Duodenal mucosa (tissue), 2 donors: ENCODE measurements around the gene ASTN2.

Experiments
- H3K27ac ChIP-seq: one replicate; pipeline ENCODE4 v1.7.0; 2013; ENCODE audit warnings: low read depth, low read length
- H3K27me3 ChIP-seq, 2 donors: one replicate each; pipeline ENCODE4 v1.7.0; 2013; ENCODE audit warnings: low read length in 2 of 2, control low read depth in 1 of 2; ENCODE audit not compliant: insufficient read depth in 2 of 2, control insufficient read depth in 1 of 2
- H3K36me3 ChIP-seq, 2 donors: one replicate each; pipeline ENCODE4 v1.7.0; 2013; ENCODE audit warnings: low read length in 2 of 2, control low read depth in 1 of 2; ENCODE audit not compliant: insufficient read depth in 2 of 2, control insufficient read depth in 1 of 2
- H3K4me1 ChIP-seq, 2 donors: one replicate each; pipeline ENCODE4 v1.7.0; 2013; ENCODE audit warnings: low read length in 2 of 2, control low read depth in 1 of 2; ENCODE audit not compliant: insufficient read depth in 2 of 2, control insufficient read depth in 1 of 2
- H3K4me3 ChIP-seq, 2 donors: one replicate each; pipeline ENCODE4 v1.7.0; 2013; ENCODE audit warnings: low read length in 2 of 2, low read depth in 1 of 2
- H3K9ac ChIP-seq, 2 donors: one replicate each; pipeline ENCODE4 v1.7.0; 2013; ENCODE audit warnings: low read length in 2 of 2, low read depth in 1 of 2
- H3K9me3 ChIP-seq, 2 donors: one replicate each; pipeline ENCODE4 v1.7.0; 2013; ENCODE audit warnings: low read length in 2 of 2, control low read depth in 1 of 2; ENCODE audit not compliant: control insufficient read depth in 1 of 2

Gene ASTN2

DNA sequence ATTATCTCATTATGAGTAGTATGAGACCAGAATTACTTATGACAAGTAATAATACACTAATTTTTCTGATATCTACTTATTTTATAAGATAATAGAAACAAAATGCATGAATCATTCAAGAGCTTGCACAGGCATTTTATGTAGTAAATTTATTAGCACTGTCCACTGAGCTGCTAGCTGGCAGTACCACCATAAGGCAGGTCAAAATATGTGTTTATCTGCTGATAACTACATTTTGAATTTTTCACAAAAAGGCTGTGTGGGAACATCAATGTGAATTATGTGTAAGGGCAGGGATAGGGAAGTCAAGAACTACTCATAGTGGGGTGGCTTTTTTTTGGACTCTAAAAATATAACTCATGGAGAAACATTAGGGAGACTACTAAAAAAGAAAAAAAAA is 1011.7 kb downstream of the ASTN2 start:
- Histone ChIP-seq H3K27ac (no peak overlapping the region), H3K9ac (no peak overlapping the region), H3K27me3 (no peaks in the 10 kb centered on the region), H3K4me1 (no peaks in the 10 kb centered on the region), H3K4me3 (no peak overlapping the region), H3K9me3 (no peaks in the 10 kb centered on the region), H3K36me3 (no peaks in the 10 kb centered on the region)

DNA sequence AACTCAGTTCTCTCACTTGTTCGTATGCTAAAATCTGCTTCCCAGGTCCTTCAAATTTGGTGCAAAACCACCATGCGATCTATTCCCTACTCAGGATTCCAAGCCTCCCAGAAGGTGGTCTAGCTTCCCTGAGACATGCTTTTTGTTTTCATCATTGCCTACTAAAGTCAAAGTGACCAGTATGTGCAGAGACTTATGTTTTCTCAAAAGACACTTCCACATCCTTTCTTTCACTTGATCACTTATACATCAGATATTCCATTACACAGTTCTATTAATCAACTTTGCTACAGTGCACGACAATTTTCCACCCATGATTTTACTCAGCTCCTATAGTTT is 1019.2 kb downstream of the ASTN2 start:
- no peaks in the 10 kb centered on the region for H3K9me3 ChIP-seq
- no peaks in the 10 kb centered on the region for H3K4me1 ChIP-seq
- no peak overlapping the region for H3K9ac ChIP-seq

DNA sequence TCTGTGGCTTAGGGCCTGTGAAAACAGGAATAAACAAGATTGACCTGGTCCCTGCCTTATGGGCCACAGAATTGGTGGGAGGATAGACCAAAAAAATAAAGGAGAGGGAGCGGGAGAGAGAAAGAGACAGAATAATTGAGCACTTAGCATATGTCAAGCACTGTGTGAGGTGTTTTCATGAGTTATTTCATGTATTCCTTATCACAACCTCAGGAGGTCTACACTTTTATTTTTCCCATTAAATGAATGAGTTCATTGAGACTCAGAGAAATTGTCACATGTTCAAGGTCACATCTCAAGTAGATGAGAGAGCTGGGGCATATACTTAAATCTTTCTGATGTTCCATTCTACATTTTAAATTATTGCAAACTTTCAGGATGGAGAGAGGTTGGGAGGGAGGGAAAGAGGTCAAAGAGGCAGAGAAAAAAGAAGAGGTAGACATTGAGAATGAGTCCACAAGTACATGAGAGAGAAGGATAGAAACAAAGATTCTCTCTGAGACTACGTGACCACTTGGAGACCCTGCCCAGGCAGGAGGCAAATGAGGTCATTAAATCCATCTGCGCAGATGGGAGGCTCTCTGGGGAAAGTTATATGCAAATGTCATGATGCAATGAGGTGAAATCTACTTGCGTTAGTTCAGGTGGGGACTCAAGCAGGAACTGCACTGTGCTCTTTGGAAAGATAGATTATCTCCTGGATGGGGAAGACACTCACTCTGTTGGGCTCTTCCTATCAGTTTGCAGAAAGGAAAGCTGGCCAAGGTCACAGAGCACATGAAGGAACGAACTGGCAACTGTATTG is 1019.8 kb downstream of the ASTN2 start:
- H3K4me3 ChIP-seq, result no peak overlapping the region
- H3K27ac ChIP-seq, result no peak overlapping the region
- H3K27me3 ChIP-seq, result no peaks in the 10 kb centered on the region
- H3K4me1 ChIP-seq, result no peaks in the 10 kb centered on the region
- no peaks in the 10 kb centered on the region for H3K36me3 ChIP-seq
- no peaks in the 10 kb centered on the region for H3K9me3 ChIP-seq
- no peak overlapping the region for H3K9ac ChIP-seq

More for the DNA sequence above, 1019.2 kb downstream of the ASTN2 start:
- Histone ChIP-seq H3K36me3 (no peaks in the 10 kb centered on the region), H3K4me3 (no peak overlapping the region), H3K27me3 (no peaks in the 10 kb centered on the region), H3K27ac (no peak overlapping the region)

DNA sequence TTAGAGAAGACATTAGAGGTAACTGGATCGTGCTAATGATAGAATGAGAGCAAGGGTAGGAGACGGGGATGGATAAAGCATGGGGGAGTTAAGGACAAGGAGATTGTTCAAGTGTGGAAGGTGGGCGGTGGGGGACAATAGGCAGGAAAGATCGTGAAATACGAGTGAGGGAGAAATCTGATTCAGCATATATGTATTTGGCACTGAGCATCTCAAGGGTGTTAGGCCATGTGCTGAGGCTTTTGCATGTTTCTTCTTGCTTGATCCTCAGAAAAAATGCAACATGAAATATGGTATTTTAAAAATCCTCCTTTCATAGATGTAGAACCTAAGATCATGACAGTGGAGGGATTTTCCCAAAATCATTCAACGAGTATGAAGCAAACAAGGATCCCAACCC is 1020.8 kb downstream of the ASTN2 start:
- Histone ChIP-seq H3K4me1 (no peaks in the 10 kb centered on the region), H3K9ac (no peak overlapping the region), H3K9me3 (no peaks in the 10 kb centered on the region), H3K36me3 (no peaks in the 10 kb centered on the region), H3K4me3 (no peak overlapping the region), H3K27me3 (no peaks in the 10 kb centered on the region), H3K27ac (no peak overlapping the region)

DNA sequence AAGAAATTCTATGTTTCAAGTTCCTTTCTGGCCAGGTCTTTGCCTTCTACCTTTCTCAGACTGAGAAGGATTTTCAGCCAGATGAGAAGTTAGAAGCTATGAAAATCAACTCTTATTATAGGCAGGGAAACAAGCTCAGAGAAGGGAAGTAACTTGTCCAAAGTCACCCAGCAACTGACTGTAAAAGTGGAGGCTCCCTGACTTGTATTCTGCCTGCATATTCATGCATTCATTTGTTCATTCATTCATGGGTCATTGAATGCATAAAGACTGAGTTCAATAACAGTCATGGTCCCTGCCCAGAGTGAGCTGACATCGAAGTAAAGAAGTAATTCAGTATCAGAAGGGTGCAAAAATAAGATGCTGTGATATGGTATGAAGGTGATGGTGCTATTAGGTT is 1021.7 kb downstream of the ASTN2 start:
- Histone ChIP-seq H3K4me1 (no peaks in the 10 kb centered on the region), H3K36me3 (no peaks in the 10 kb centered on the region), H3K4me3 (no peak overlapping the region), H3K27ac (no peak overlapping the region), H3K27me3 (no peaks in the 10 kb centered on the region), H3K9ac (no peak overlapping the region), H3K9me3 (no peaks in the 10 kb centered on the region)

DNA sequence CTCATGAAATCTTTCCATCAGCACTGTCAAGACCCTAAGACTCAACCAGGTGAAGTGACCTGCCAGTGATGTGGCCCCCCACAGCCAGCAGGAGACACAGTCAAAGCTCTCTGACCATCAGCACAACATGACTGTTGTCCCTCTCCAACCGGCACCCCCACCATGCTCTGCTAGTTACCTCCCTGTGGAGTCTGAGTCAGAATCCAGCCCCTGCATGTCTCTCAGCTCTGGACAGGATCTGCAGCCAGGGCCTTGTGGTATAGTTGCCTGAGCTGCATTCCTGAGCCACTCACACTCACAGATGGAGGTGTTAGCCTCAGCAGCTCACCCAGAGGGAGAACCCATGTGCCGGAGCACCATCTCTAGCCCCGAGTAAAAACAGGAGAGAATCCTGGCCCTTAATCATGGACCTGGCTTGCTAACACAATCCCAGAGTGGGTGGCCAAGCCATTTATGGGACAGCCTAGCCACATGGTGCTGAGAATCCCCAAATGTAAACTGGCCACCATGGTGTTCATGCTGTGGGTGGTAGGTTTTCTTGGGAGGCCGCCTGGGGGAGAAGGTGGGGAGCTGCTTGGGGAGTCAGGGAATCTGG is 1023.5 kb downstream of the ASTN2 start:
- Histone ChIP-seq H3K9me3 (no peaks in the 10 kb centered on the region), H3K4me3 (no peak overlapping the region), H3K9ac (no peak overlapping the region)

DNA sequence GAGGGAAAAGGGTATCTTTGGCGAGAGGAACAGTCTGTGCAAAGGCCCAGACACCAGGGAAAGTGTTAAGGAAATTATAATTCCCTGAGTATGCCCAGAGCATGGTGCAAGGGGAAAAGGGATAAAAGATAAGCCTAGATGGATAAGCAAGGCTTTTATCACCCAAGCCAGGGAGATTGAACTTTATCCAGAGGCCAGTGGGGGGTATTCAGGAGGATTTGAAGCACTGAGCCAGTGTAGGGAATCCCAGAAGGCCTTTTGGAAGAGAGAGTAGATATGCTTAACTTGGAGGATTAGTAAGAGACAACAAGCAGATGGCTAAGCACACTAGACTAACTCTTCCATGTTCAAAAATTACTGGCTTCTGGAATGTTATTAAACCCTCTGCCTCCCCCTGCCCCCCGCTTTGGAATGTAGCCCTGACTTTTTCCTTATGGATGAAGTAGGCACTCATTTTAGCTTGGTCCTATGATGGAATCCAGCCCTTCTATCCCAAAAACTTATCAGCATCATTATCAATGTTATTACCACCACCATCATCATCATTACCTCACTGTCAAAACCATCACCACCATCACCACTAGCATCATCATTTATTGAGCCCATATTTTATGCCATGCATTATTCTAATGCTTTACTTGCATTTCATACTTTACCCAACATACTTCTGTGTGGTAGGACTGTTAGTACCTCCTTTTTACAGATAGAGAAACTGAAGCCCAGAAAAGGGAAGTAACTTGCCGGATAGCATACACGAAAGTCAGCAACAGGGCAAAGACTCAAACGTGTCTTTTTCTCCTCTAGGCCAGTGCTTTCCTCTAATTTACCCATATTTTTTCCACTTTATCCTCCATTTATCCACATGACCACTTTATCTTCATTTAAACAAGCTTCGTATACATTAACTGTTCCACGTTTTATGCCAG is 1024.3 kb downstream of the ASTN2 start:
- H3K36me3 ChIP-seq, result no peaks in the 10 kb centered on the region
- no peaks in the 10 kb centered on the region for H3K27me3 ChIP-seq
- H3K27ac ChIP-seq, result no peak overlapping the region
- H3K9me3 ChIP-seq, result no peaks in the 10 kb centered on the region
- no peak overlapping the region for H3K4me3 ChIP-seq
- no peak overlapping the region for H3K9ac ChIP-seq
- H3K4me1 ChIP-seq, result no peaks in the 10 kb centered on the region

More for the DNA sequence above, 1023.5 kb downstream of the ASTN2 start:
- no peak overlapping the region for H3K27ac ChIP-seq
- H3K36me3 ChIP-seq, result no peaks in the 10 kb centered on the region
- no peaks in the 10 kb centered on the region for H3K27me3 ChIP-seq
- no peaks in the 10 kb centered on the region for H3K4me1 ChIP-seq

DNA sequence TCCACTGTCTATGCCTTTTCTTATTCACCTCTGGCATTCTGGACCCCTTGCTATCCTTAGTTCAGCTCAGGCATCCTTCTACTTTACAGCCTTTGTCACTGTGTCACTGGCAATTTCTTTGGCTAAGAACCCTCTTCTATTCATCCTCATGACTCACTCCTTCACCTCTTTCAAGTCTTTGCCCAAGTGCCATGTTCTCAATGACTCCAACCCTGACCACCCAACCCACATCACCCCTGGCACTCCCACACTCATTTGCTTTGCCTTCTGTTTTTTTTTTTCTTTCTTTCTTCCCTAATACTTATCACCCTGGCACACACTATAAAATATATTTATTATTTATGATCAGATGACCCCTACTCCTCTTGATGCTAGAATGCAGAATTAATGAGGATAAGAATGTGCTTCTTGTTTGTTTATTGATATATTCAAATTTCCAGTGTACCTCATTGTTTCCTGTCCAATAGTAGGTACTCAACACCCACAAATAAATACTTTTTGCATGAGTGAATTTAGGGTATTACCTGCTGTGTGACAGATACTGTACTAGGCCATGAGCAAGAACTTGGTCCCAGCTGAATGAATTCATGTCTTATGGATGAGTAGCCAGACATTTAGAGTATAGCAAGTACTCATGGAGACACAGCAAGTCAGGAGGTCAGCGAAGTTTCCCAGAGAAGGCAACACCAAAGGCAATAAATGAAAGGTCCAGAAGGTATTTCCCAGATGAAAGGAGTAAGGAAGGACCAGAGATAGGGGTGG is 1025.1 kb downstream of the ASTN2 start:
- H3K27me3 ChIP-seq, result no peaks in the 10 kb centered on the region
- H3K4me3 ChIP-seq, result no peak overlapping the region
- no peak overlapping the region for H3K27ac ChIP-seq
- no peak overlapping the region for H3K9ac ChIP-seq
- H3K4me1 ChIP-seq, result no peaks in the 10 kb centered on the region
- no peaks in the 10 kb centered on the region for H3K36me3 ChIP-seq
- H3K9me3 ChIP-seq, result no peaks in the 10 kb centered on the region

DNA sequence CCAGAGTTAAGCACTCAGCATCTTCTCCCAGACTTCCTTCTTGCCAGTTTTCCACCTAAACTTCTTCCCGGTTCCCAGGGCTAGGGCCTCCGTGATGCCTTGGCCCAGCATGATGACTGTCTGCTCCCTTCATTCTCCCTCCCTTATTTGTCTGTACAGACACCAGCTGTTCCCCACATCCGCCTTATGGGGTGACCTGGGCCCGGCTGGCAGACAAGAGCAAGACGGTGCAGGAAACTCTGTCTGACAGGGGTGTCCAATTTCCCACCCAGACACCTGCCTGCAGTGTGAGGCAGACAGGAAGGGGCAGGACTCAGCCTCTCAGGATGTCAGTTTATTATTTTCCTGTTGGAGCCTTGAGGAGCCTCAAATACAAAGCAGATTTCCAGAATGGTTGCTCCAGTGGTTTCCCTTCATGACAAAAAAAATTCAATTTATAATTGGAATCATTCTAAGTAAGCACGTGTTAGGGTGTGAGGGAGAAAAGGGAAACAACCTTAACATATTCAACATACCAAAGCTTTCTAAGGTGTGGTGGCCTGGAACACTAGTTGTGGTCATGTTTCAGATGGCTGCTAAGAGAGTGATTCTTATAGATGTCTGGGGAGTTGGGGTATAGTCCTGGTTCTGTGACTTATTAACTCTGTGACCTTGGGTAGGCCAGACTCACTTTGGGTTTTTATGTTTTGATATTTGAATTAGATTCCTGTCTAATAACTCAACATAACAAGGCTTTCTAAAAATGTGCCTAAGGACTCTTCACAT is 1026.7 kb downstream of the ASTN2 start:
- Histone ChIP-seq H3K4me1 (no peaks in the 10 kb centered on the region), H3K9me3 (no peaks in the 10 kb centered on the region), H3K4me3 (no peak overlapping the region), H3K36me3 (no peaks in the 10 kb centered on the region), H3K9ac (no peak overlapping the region), H3K27ac (no peak overlapping the region), H3K27me3 (no peaks in the 10 kb centered on the region)
